Lower leg skin (tissue), 4 donors: ENCODE data around the gene FOXK1. TPM values are rescaled to one million over a fixed set of nuclear protein-coding genes. Genes with fewer than 3 reads are reported as not detected.
A peak's percentile ranks its signal among the peaks of the same experiment; 100 is the strongest.

Experiments
- DNase-seq, 2 donors: peaks; one replicate each; pipeline ENCODE4 v3.0.0-alpha.2; 2019; ENCODE audit warnings: low spot score in 2 of 2
- H3K4me3 ChIP-seq: fragments of 200-600 bp; sonication (generic); 2 replicates; pipeline ENCODE4 v1.5.1; 2017; ENCODE audit warnings: mild to moderate bottlenecking, low read depth; ENCODE audit not compliant: poor library complexity, severe bottlenecking
- POLR2A ChIP-seq, 2 donors: fragments of 450-650 bp; IDR thresholded peaks; one replicate each; pipeline ENCODE4 v1.6.1; 2016 to 2017; ENCODE audit warnings: antibody characterized with exemption in 2 of 2, mild to moderate bottlenecking in 1 of 2, moderate library complexity in 1 of 2
- WGBS, 2 donors: methylation state at CpG; one replicate each; pipeline ENCODE4 v1.1.5; 2018; 5-methylcytosine and 5-hydroxymethylcytosine counted together
- intact Hi-C: fragments of 100-400 bp; cut with DNase I; formaldehyde crosslinking; loops from one replicate; pipeline ENCODE4 v1.15.0; 2023; ENCODE audit warnings: low total_unique reads
- total RNA-seq, 4 donors: library from RNA; depleted of rRNA; stranded (reverse); fragments of >200 nt; gene quantifications; one replicate each; pipeline ENCODE4 v1.1.0, GENCODE V29; 2016
- TF ChIP-seq, protein P1 (sequence below), 3 donors: fragments of 450-650 bp; IDR thresholded peaks; one replicate each; pipeline ENCODE4 v1.5.1; 2016; ENCODE audit warnings: antibody characterized with exemption in 3 of 3, mild to moderate bottlenecking in 3 of 3, moderate library complexity in 2 of 3

FOXK1 gene
- total RNA-seq, 4 donors from 2014 or later = 22.0 to 41.3 (median 30.3) TPM

- intact Hi-C loops = no loop called here
- WGBS, 2 donors = 92 to 98% methylated on average over 10 of the region's 10 CpGs
- H3K4me3 ChIP-seq = no peak overlapping the region
- TF ChIP-seq POLR2A (IDR thresholded peaks at IDR 0.05) = no peak
- TF ChIP-seq, protein P1, sequence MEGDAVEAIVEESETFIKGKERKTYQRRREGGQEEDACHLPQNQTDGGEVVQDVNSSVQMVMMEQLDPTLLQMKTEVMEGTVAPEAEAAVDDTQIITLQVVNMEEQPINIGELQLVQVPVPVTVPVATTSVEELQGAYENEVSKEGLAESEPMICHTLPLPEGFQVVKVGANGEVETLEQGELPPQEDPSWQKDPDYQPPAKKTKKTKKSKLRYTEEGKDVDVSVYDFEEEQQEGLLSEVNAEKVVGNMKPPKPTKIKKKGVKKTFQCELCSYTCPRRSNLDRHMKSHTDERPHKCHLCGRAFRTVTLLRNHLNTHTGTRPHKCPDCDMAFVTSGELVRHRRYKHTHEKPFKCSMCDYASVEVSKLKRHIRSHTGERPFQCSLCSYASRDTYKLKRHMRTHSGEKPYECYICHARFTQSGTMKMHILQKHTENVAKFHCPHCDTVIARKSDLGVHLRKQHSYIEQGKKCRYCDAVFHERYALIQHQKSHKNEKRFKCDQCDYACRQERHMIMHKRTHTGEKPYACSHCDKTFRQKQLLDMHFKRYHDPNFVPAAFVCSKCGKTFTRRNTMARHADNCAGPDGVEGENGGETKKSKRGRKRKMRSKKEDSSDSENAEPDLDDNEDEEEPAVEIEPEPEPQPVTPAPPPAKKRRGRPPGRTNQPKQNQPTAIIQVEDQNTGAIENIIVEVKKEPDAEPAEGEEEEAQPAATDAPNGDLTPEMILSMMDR (IDR thresholded peaks at IDR 0.05) = no peak
- no peak for DNase-seq
These were observed 16.7 kb downstream of the FOXK1 start for GRCh38 chr7:4698707-4699275.

GRCh38 chr7:4699841-4700240 is 17.7 kb downstream of the FOXK1 start:
- DNase-seq = no peak
- intact Hi-C loops = no loop called here
- TF ChIP-seq, protein P1 (IDR thresholded peaks at IDR 0.05) = no peak
- TF ChIP-seq POLR2A (IDR thresholded peaks at IDR 0.05) = no peak
- WGBS, 2 donors = 84 to 85% methylated on average over 10 of the region's 10 CpGs
- no peak overlapping the region for H3K4me3 ChIP-seq

GRCh38 chr7:4700577-4701235 is 18.6 kb downstream of the FOXK1 start:
- TF ChIP-seq, protein P1 (IDR thresholded peaks at IDR 0.05) = no peak
- no peak for TF ChIP-seq POLR2A (IDR thresholded peaks at IDR 0.05)
- DNase-seq = no peak
- no peak overlapping the region for H3K4me3 ChIP-seq
- intact Hi-C loops = no loop called here
- WGBS, 2 donors = 91 to 92% methylated on average over 14 of the region's 14 CpGs

GRCh38 chr7:4702961-4703512 is 20.9 kb downstream of the FOXK1 start:
- H3K4me3 ChIP-seq = no peak overlapping the region

GRCh38 chr7:4703532-4703931 is 21.4 kb downstream of the FOXK1 start:
- no peak overlapping the region for H3K4me3 ChIP-seq
- TF ChIP-seq POLR2A (IDR thresholded peaks at IDR 0.05) = no peak
- TF ChIP-seq, protein P1 (IDR thresholded peaks at IDR 0.05) = no peak
- no peak for DNase-seq
- WGBS, 2 donors = 79 to 84% methylated on average over 9 of the region's 9 CpGs
- intact Hi-C loops = no loop called here

More at GRCh38 chr7:4702961-4703512, 20.9 kb downstream of the FOXK1 start:
- peak in 1 of 2 donors; percentile 90 for DNase-seq
- intact Hi-C loops = no loop called here
- TF ChIP-seq, protein P1 (IDR thresholded peaks at IDR 0.05) = no peak
- no peak for TF ChIP-seq POLR2A (IDR thresholded peaks at IDR 0.05)
- 50 to 69% methylated on average over 20 of the region's 20 CpGs for WGBS, 2 donors
